ENCODE results near the gene ABCC1.
A peak's percentile ranks its signal among the peaks of the same experiment; 100 is the strongest.
"Not testable (repeated sequence)": the region's sequence is repeated elsewhere in the genome, so short reads cannot be mapped to it uniquely, and the experiment has no call there.

The ABCC1 gene

DNA sequence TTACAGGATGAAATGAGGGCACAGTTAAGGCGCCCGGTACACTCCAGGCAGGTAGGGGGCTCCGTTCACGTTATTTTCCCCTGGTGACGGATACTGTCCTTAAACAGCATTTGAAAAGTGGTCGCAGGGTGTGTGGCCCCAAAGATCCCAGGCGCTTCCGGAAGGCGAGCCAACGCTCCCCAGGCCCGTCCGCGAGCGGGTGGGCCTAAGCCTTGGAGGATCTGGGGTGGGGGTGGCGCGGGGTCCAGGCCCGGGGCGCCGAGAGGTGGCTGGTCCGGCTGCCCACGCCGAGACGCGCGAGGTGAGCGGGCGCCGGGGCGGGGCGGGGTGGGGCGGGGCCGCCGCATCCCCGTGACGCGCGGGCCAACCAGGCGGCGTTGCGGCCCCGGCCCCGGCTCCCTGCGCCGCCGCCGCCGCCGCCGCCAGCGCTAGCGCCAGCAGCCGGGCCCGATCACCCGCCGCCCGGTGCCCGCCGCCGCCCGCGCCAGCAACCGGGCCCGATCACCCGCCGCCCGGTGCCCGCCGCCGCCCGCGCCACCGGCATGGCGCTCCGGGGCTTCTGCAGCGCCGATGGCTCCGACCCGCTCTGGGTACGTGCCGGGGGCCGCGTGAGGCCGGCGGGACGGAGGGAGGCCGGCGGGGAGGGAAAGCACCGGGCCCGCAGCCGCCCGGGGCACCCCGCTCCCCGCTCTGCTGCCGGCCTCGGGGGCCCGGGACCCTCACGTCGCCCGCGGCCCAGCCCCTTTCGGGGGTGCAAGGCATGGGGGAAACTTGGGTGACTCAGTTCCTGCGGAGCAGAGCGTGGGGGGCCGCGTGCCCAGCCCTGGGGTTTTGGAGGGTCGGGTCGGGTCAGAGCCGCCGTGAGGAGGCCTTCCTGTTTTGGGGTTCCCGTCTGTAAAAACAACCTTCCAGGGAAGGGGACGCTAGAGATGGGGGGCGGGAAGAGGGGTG lies at the start of gene ABCC1:
Gene ABCC1, plus strand, starts transcription at position 407 of the 951 bp plus-strand sequence. Its CDS starts 136 bp downstream, at position 543.
- peak; percentile 43 for DNase-seq

DNA sequence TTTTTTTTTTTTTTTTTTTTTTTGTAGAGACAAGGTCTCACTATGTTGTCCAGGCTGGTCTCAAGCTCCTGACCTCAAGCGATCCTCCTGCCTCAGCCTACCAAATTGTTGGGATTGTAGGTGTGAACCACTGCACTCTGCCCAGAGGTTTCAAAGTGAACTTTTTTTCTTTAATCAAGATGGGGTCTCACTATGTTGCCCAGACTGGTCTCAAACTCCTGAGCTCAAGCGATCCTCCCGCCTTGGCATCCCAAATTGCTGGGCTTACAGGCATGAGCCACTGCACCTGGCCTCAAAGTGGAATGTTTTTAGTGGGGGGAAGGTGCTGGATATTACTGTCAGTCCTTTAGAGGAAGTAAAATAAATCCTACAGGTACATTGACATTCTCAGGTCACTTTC lies 49.1 kb upstream of the ABCC1 start:
- DNase-seq: no peak

DNA sequence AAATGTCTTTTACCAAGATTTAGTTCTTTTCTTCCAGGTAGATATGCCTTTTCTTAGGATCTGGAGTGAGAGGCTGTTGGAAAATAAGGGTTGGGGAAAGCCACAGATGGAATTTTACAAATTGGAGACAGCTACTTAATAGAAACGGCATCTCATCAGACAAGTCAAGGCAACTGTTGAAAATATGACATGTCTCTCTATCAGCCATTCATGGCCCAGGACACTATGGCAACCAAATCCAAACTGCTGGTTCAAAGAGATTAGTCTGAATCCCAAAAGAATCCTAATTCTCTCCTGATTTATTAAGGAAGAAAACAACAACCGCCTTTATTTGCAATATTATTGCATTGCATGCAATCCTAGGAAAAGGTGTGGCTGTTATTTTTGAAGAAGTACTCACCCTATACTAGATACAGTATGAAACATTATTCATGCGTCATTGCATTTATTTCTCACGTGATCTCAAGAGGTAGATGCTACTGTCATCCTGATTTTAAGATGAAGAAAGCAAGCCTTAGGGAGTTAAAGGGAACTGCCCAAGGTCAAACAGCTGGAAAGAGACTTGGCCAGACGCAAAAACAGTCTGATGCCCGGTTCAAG lies 48.4 kb upstream of the ABCC1 start:
- DNase-seq: no peak

- no peak for DNase-seq
Measured at GRCh38 chr16:15903960-15904359, 45.5 kb upstream of the ABCC1 start.

DNA sequence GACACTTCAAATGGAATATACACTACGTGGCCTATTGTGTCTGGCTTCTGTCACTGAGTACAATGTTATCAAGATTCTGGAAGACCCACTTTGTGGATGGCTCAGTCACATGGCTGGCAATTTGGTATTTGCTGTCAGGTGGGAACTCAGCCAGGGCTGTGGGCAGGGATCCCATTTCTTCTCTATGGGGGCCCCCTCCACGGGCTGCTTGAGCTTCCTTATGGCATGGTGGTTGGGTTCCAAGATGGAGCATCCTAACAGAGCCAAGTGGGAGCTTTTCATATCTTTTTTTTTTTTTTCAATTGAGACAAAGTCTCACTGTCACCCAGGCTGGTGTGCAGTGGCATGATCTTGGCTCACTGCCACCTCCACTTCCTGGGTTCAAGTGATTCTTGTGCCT lies 43.0 kb upstream of the ABCC1 start:
- DNase-seq: no peak

DNA sequence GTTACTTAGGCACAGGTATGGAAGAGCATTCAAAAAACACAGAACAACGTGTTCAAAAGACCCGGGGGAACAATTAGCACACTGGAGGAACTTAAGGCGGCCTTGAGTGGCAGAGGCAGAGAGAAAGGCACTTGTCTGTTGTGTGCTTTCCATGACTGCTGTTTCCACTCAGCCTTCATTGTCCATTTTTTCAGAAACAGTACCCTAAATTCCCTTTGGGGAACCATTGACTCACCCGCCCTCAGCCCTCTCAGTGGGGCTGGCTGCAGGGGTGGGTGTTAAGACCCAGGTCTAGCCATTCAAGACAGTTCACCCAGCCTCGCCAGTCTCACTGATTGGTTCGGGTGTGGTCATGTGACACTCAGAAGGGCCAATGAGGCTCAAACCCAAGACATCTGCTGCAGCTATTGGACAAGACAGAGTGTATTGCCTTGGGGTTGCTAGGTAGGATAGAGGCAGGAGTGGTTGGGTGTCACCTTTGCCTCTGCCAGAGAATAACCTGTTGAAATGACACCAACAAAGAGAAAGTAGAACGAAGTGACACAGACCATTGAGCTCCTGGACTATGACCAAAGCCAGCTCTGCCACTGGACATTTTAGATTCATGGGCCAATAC lies 41.4 kb upstream of the ABCC1 start:
- peak; percentile 28 for DNase-seq

- no peak for DNase-seq
Measured at GRCh38 chr16:15911198-15911597, 38.2 kb upstream of the ABCC1 start.

GRCh38 chr16:15913046-15913698 lies 36.2 kb upstream of the ABCC1 start:
- DNase-seq: no peak

DNA sequence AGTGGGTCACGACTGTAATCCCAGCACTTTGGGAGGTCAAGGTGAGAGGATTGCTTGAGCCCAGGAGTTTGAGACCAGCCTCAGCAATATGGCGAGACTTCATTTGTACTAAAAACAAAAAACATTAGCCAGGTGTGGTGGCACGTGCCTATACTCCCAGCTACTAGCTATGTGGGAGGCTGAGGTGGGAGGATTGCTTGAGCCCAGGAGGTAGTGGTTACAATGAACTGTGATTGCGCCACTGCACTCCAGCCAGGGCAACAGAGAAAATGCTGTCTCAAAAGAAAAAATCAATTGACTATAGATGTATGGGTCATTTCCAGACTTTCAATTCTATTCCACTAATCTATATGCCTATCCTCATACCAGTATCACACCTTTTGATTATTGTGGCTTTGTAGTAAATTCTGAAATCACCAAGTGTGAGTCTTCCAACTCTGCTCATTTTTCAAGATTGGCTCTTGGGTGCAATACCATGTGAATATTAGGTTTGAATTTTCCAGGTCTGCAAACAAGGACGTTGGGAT lies 33.8 kb upstream of the ABCC1 start:
- DNase-seq: no peak

- DNase-seq: no peak
Measured at GRCh38 chr16:15916323-15916722, 33.1 kb upstream of the ABCC1 start.

GRCh38 chr16:15918314-15918713 lies 31.1 kb upstream of the ABCC1 start:
- not testable (repeated sequence) for DNase-seq

DNA sequence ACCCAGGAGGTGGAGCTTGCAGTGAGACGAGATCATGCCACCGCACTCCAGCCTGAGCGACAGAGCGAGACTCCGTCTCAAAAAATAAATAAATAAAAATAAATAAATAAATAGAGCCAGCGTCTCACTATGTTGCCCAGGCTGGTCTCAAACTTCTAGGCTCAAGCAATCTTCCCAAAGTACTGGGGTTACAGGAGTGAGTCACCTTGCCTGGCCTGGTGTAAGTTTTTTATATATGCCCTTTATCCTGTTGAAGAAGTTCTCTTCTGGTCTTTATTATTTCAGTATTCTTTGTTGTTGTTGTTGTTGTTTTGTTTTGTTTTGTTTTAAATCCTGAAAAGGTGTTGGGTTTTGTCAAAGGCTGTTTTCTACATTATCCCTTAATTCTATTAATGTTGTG lies 30.1 kb upstream of the ABCC1 start:
- DNase-seq: no peak

- DNase-seq: no peak
Measured at GRCh38 chr16:15924996-15925395, 24.4 kb upstream of the ABCC1 start.

- DNase-seq: no peak
Measured at GRCh38 chr16:15925631-15926030, 23.8 kb upstream of the ABCC1 start.

DNA sequence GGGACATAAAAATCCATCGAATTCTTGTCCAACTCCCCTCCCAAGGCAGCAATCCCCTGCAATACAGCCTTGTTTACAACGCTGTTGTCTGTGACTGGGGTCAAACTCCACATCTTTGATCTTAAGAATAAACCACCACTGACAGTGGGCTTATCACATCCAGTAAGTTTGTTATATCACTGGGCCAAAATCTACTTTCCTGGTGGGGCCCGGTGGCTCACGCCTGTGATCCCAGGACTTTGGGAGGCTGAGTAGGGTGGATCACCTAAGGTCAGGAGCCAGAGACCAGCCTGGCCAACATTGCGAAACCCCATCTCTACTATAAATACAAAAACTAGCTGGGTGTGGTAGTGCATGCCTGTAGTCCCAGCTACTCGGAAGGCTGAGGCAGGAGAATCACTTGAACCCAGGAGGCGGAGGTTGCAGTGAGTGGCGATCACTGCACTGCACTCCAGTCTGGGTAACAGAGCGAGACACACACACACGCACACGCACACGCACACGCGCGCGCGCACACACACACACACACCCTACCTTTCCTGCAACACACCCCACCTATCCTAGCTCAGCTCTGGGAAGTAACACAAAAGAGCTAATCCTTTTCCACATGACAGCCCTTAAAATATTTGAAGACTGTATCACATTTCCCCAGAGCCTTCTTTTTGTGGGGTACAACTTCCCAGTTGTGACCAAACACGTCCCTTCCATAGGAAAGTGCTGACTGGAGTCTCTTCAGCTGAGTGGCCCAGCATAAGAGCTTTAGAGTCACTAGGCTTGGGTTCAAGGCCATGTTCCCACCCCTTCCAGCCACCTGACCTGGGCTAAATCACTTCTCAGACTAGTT lies 20.9 kb upstream of the ABCC1 start:
- no peak for DNase-seq

DNA sequence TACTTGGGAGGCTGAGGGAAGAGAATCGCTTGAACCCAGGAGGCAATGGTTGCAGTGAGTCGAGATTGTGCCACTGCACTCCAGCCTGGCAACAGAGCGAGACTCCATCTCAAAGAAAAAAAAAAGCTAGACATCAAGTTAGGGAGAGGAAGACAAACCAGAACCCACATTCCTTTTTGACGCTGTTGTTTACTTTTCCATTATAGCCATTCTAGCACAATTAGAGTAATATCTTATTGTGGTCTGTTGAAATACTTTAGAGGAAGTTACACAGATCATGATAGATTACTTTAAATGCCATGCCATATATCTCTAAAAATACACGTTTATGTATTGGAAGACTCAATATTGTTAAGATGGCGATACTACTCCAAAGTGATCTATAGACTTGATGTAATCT lies 16.5 kb upstream of the ABCC1 start:
- no peak for DNase-seq

GRCh38 chr16:15933781-15934180 lies 15.6 kb upstream of the ABCC1 start:
- no peak for DNase-seq

DNA sequence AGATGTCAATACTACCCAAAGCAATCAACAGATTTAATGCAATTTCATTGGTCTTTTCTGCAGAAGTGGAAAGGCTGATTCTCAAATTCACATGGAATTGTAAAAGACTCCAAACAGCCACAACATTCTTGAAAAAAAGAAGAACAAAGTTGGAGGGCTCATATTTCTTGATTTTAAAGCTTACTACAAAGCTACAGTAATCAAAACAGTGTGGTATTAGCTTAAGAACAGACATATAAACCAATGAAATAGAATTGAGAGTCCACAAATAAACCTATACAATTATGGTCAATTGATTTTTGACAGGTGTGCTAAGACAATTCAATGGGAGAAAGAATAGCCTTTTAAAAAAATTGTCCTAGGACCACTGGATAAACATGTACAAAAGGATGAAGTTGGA lies 14.4 kb upstream of the ABCC1 start:
- no peak for DNase-seq

GRCh38 chr16:15936809-15937208 lies 12.6 kb upstream of the ABCC1 start:
- not testable (repeated sequence) for DNase-seq

GRCh38 chr16:15942931-15943690 lies 6.3 kb upstream of the ABCC1 start:
- DNase-seq: no peak
